GM19099 (cell line): ENCODE results near the gene AKNAD1.

Experiments used
- POLR2A ChIP-seq: IDR thresholded peaks from 3 replicates; pipeline ENCODE4 v1.6.1; 2011; ENCODE audit warnings: low read depth; ENCODE audit not compliant: insufficient read length; ENCODE audit errors: extremely low read depth

The AKNAD1 gene

GRCh38 chr1:108785264-108785663 lies 71.6 kb downstream of the AKNAD1 start:
- no peak for TF ChIP-seq POLR2A

- no peak for TF ChIP-seq POLR2A
These were observed 75.8 kb downstream of the AKNAD1 start for GRCh38 chr1:108780937-108781574.

GRCh38 chr1:108779455-108779854 lies 77.4 kb downstream of the AKNAD1 start:
- TF ChIP-seq POLR2A: no peak

- no peak for TF ChIP-seq POLR2A
These were observed 79.1 kb downstream of the AKNAD1 start for GRCh38 chr1:108777839-108778238.

- no peak for TF ChIP-seq POLR2A
These were observed 89.2 kb downstream of the AKNAD1 start for GRCh38 chr1:108767708-108768107.

- TF ChIP-seq POLR2A: no peak
These were observed 89.8 kb downstream of the AKNAD1 start for GRCh38 chr1:108767115-108767514.
